OCI-LY7 (cell line): ENCODE data around the gene BMPR1B.

Experiments
- CTCF ChIP-seq: fragments of 200-600 bp; sonication (generic); conservative IDR thresholded peaks from 2 replicates; pipeline ENCODE4 v1.5.1; 2014; ENCODE audit warnings: mild to moderate bottlenecking, antibody characterized with exemption, low read length, moderate library complexity, mixed read lengths
- EZH2phosphoT487 ChIP-seq: fragments of 200-600 bp; sonication (generic); IDR thresholded peaks from 2 replicates; pipeline ENCODE4 v1.6.1; 2018; ENCODE audit warnings: low read depth, borderline replicate concordance, mild to moderate bottlenecking, mixed run types, antibody characterized with exemption, low read length, moderate library complexity, mixed read lengths

GRCh38 chr4:95129821-95130311 lies 372.1 kb downstream of the BMPR1B start:
- TF ChIP-seq CTCF (no peak), EZH2phosphoT487 (no peak)
